Renal cortex interstitium (tissue), 11 donors: ENCODE data around the gene DLG5. TPM values are rescaled to one million over a fixed set of nuclear protein-coding genes. Genes with fewer than 3 reads are reported as not detected.

ENCODE experiments used
- DNase-seq, 11 donors: peaks; one replicate each; pipeline ENCODE4 v3.0.0-alpha.2; 2013; ENCODE audit warnings: low read depth in 9 of 11, low spot score in 4 of 11; ENCODE audit errors: extremely low read depth in 1 of 11
- polyA plus RNA-seq, 3 donors: library from polyadenylated mRNA; unstranded; fragments of 120-200 nt; gene quantifications; one replicate each; pipeline ENCODE4 v1.2.1, GENCODE V29; 2013; ENCODE audit not compliant: insufficient read length in 3 of 3

Gene DLG5
- polyA plus RNA-seq, 3 donors = 40.1 to 51.3 (median 50.5) TPM

DNA sequence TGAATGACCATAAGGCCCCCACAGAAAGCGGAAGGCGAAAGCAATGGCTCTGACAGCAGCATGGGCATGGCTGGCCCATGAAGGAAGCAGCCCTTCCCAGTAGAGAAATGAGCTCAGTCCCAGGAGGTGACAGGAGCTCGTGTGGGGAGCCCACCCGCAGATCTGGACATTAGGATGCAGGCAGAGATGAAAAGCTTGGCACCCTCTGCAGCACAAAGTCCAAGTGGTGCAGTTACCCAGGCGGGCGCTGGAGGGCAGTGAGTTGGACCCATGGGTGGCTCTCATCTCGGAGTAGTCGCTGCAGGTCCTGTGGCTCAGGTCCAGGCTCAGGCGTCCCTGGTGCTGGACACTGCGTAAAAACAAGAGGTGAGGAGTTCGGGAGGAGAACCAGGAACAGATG lies 109.0 kb downstream of the DLG5 start:
- DNase-seq = no peak

- no peak for DNase-seq
Observed at GRCh38 chr10:77816311-77816710, 110.2 kb downstream of the DLG5 start.

DNA sequence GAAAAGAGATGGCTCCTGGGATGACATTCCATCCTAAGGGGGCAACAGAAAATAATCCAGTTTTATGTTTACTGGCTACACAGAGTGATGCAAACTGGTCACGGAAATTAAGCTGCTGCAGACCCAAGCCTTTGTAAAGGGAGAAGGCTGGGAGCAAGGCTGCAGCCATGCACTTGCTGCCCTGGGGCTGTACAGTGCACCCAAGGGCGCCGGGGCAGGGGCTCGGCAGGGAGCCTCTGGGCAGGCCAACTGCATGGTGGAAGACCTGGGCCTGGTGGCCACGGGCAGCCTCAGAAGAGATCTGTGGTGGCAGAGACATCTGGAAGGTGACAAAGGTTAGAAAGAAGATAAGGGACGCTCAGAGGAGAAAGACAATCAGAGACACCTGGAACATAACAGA lies 113.8 kb downstream of the DLG5 start:
- no peak for DNase-seq

DNA sequence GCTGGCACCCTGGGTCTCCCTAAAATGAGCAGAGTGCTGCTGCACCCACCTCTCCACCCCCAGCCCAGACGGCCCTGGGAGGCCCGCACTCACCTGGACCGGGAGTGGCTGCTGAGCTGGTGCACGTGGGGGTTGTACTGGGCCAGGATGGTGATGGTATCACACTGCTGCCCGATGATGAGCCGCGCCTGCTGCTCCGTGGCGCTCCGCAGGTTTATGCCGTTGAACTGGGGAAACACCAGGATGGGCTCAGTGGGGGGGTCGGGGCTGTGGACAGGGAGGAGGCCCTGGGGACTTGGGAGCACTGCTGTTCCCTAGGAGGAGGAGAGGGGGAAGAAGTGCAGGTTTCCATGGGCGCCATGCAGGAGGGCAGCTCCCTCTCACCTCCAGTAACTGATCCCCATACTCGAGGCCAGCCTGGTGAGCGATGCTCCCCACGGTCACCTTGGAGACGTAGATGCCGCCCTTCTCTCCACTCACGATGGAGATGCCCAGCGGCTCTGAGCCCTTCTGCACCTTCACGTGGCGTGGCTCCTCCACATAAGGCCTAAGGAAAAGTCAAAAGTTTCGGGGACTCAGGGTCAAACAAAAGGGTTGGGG lies 114.6 kb downstream of the DLG5 start:
- DNase-seq = no peak

GRCh38 chr10:77810446-77811335 lies 115.9 kb downstream of the DLG5 start:
- no peak for DNase-seq

DNA sequence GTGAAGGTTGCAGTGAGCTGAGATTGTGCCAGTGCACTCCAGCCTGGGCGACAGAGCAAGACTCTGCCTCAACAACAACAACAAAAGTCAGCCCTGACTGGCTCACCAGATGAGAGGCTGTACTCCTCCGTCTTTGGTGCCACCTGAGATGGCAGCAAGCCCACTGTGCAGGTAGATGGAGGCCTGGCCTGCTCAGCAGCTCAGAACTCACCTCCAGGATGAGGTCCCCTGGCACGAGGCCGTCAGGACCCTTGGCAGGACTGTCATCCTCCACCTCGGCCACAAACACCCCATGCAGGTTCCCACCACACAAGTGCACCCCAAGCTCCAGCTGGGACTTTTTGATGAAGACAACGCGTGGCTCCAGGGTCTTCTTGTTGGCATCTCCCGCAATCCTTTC lies 117.2 kb downstream of the DLG5 start:
- DNase-seq = no peak

GRCh38 chr10:77807706-77808105 lies 118.8 kb downstream of the DLG5 start:
- DNase-seq = no peak

GRCh38 chr10:77806511-77807157 lies 119.9 kb downstream of the DLG5 start:
- no peak for DNase-seq

DNA sequence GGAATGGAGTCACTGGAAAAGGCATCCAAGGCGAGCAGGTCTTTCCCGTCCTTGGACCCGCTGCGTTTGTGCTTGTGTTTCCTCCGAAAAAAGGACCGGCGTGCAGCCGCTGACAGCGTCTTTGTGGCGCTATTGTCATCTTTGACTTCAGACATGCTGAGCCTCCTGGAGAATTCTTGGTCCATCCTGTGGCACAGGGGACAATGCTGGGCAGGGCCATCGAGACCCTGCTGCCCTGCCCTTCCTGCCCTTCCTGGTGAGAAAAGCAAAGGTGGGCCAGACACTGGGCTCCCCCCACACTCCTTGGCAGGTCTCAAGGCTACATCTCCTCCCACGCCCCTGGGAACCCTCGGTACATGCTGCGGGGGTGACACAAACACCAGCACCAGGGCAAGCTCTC lies 120.9 kb downstream of the DLG5 start:
- DNase-seq = no peak

GRCh38 chr10:77804371-77804770 lies 122.2 kb downstream of the DLG5 start:
- no peak for DNase-seq

DNA sequence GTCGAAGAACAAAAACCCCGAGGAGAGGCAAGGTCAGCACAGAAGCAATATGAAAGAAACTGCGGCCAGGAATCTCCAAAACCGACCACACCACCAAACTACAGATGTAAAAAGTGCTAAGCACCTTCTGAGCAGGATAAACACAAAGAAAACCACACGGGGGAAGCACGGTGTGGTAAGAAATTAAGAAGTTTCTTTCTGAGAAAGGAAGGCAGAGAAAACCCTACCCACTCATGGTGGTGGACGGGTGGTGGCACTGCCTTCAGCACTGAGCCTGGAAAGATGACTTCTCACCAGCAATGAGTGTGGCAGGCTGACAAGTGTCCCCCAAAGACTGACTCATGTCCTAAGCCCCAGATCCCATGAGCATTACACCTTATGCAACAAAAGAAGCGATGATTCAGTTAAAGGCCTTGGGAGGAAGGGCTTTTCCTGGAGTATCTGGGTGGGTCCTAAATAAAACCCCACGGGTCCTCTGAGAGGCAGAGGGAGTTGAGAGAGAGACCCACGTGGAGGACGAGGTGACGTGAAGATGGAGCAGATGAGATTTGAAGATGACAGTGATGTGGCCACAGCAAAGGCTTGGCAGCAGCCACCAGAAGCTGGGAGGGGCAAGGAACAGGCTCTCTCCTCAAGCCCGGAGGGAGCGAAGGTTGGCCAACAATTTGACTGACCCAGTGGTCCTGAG lies 124.9 kb downstream of the DLG5 start:
- DNase-seq = no peak

- no peak for DNase-seq
Observed at GRCh38 chr10:77800738-77801266, 125.8 kb downstream of the DLG5 start.

DNA sequence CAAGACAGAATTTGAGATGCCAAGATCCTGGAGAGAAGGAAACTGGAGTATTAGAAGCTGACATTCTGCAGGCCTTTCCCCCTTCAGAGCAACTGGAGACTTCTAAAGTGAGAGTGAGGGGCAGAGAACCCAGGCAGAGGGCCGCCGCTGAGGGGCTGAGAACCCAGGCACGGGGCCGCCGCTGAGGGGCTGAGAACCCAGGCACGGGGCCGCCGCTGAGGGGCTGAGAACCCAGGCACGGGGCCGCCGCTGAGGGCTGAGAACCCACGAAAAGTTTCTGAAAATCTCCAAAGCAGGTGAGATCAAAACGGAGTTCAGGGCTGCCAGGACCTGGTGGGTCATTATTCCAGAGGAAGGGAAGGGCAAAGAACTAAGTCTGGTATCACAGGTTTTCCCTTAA lies 126.2 kb downstream of the DLG5 start:
- DNase-seq = no peak

- no peak for DNase-seq
Observed at GRCh38 chr10:77799352-77799751, 127.2 kb downstream of the DLG5 start.

DNA sequence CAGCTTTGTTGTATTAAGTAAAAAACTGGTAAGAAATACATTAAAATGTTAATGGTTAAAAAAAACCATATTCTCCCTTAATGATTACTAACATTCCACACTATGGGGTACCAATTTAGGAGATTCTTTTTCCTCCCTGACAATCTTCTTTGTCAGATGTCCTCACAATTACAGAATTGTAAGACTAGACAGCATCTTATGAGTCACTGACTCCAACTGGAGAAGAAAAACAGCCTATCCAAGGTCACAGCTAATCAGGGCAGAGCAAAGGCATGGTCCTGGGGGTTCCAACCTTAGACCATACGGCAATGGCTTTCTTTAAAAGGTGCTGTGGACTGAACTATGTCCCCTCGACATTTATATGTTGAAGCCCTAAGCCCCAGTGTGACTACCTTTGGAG lies 127.6 kb downstream of the DLG5 start:
- DNase-seq = no peak

DNA sequence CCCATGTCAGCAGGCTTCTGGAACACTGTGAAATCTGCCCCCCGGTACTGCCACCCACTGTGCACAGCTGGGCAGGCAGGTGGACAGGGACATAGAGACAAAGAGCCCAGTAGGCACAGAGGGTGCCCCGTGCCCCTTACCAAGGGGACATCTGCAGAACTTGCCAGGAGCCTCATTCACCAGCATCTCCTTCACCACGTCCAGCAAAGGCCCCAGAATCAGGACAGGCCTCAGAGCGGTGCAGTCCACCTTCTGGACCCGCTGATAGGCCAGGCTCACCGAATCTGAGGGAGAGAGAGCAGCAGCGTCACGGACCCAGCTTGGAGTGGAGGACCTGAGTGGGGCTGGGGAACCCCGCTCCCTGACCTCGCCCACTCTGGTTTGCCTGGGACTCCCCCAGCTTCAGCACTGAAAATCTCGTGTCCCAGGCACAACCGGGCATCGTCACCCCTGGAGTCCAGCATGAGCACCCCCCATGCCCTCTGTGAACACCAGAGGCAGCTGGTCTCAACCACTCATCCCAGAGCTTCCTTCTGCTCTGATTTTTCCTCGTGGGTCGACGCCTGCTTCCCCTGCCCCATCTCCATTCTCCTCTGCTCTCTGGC lies 130.1 kb downstream of the DLG5 start:
- no peak for DNase-seq

GRCh38 chr10:77795426-77796055 lies 131.0 kb downstream of the DLG5 start:
- no peak for DNase-seq

- no peak for DNase-seq
Observed at GRCh38 chr10:77794256-77795142, 132.1 kb downstream of the DLG5 start.
